IMR-90 (cell line): ENCODE measurements around the gene STX1B. TPM values are rescaled to one million over a fixed set of nuclear protein-coding genes. Genes with fewer than 3 reads are reported as not detected.

Experiments used
- ATAC-seq: fragments of 200-7000 bp; cut with Tn5 transposase; 2 replicates; pipeline ENCODE4 v1.9.1; 2020; ENCODE audit warnings: low read depth, mild to moderate bottlenecking, moderate library complexity
- BruUV-seq: library from RNA; stranded (reverse); fragments of 400-500 nt; replicated peaks from 2 replicates; lab custom pipeline; 2021; lab: Mats Ljungman, UMichigan
- CTCF ChIA-PET: fragments of 300-600 bp; formaldehyde crosslinking; extraction: SDS; loops from one replicate; lab custom pipeline; 2021; ENCODE audit warnings: antibody characterized with exemption; lab: Yijun Ruan, JAX
- POLR2A ChIA-PET: fragments of 300-600 bp; sonication (Branson Sonifier 250); formaldehyde crosslinking; loops from one replicate; lab custom pipeline; 2022; ENCODE audit warnings: antibody characterized with exemption; ENCODE audit not compliant: unreplicated experiment; lab: Charles Lee
- DNase-seq: peaks from one replicate; pipeline ENCODE4 v3.0.0; 2013
- H2AFZ ChIP-seq: replicated peaks from 2 replicates; pipeline ENCODE3; 2013; ENCODE audit warnings: low read length, mild to moderate bottlenecking; ENCODE audit not compliant: poor library complexity
- H2AK5ac ChIP-seq: 2 replicates; pipeline ENCODE4 v1.6.1; 2013; ENCODE audit warnings: low read depth, low read length, inconsistent platforms
- H2AK9ac ChIP-seq: replicated peaks from 2 replicates; pipeline ENCODE3; 2013; ENCODE audit warnings: mild to moderate bottlenecking, low read depth, low read length, moderate library complexity; ENCODE audit not compliant: poor library complexity
- H2BK120ac ChIP-seq: 2 replicates; pipeline ENCODE4 v1.6.1; 2013; ENCODE audit warnings: low read depth, low read length, inconsistent platforms
- H2BK15ac ChIP-seq: 3 replicates; pipeline ENCODE4 v1.6.1; 2013; ENCODE audit warnings: low read depth, low read length, inconsistent platforms
- H2BK20ac ChIP-seq: 2 replicates; pipeline ENCODE4 v1.6.1; 2013; ENCODE audit warnings: low read depth, mild to moderate bottlenecking, inconsistent platforms, low read length, moderate library complexity
- H2BK5ac ChIP-seq: 2 replicates; pipeline ENCODE4 v1.6.1; 2013; ENCODE audit warnings: mild to moderate bottlenecking, low read depth, low read length, inconsistent platforms; ENCODE audit not compliant: poor library complexity, severe bottlenecking
- H3K14ac ChIP-seq: replicated peaks from 2 replicates; pipeline ENCODE4 v1.6.1; 2013; ENCODE audit warnings: low read depth, low read length, inconsistent platforms
- H3K18ac ChIP-seq: 2 replicates; pipeline ENCODE4 v1.6.1; 2013; ENCODE audit warnings: low read depth, low read length, control low read depth
- H3K23ac ChIP-seq: 2 replicates; pipeline ENCODE4 v1.6.1; 2013; ENCODE audit warnings: low read depth, low read length, inconsistent platforms
- H3K27ac ChIP-seq: 2 replicates; pipeline ENCODE4 v1.5.1; 2013; ENCODE audit warnings: mild to moderate bottlenecking, control low read depth, low read length; ENCODE audit not compliant: insufficient read depth
- H3K27me3 ChIP-seq: 2 replicates; pipeline ENCODE4 v1.6.1; 2013; ENCODE audit warnings: low read length; ENCODE audit not compliant: control insufficient read depth, insufficient read depth
- H3K36me3 ChIP-seq: 2 replicates; pipeline ENCODE4 v1.6.1; 2013; ENCODE audit warnings: low read length, mixed read lengths; ENCODE audit not compliant: control insufficient read depth, insufficient read depth
- H3K4ac ChIP-seq: 2 replicates; pipeline ENCODE4 v1.6.1; 2013; ENCODE audit warnings: low read depth, low read length, inconsistent platforms
- H3K4me1 ChIP-seq: 2 replicates; pipeline ENCODE4 v1.6.1; 2013; ENCODE audit warnings: low read length, mixed read lengths; ENCODE audit not compliant: control insufficient read depth, insufficient read depth
- H3K4me2 ChIP-seq: 2 replicates; pipeline ENCODE4 v1.6.1; 2013; ENCODE audit warnings: low read depth, mild to moderate bottlenecking, control low read depth, low read length, moderate library complexity
- H3K4me3 ChIP-seq: 2 replicates; pipeline ENCODE4 v1.5.1; 2013; ENCODE audit warnings: low read depth, mild to moderate bottlenecking, control low read depth, low read length, moderate library complexity; ENCODE audit not compliant: insufficient read depth
- H3K56ac ChIP-seq: 2 replicates; pipeline ENCODE4 v1.6.1; 2013; ENCODE audit warnings: low read length, inconsistent platforms; ENCODE audit not compliant: insufficient read depth; ENCODE audit errors: extremely low read depth
- H3K79me1 ChIP-seq, 2 experiments: 2 replicates each; pipeline ENCODE4 v1.6.1; 2013; ENCODE audit warnings: low read length in 2 of 2, inconsistent platforms in 1 of 2, low read depth in 1 of 2
- H3K9ac ChIP-seq: 2 replicates; pipeline ENCODE4 v1.6.1; 2013; ENCODE audit warnings: low read depth, low read length, control low read depth
- H3K9me1 ChIP-seq: 2 replicates; pipeline ENCODE4 v1.6.1; 2013; ENCODE audit warnings: low read length, inconsistent platforms; ENCODE audit not compliant: insufficient read depth
- H3K9me3 ChIP-seq: 2 replicates; pipeline ENCODE4 v1.6.1; 2013; ENCODE audit warnings: low read length; ENCODE audit not compliant: control insufficient read depth, insufficient read depth
- H4K20me1 ChIP-seq: 2 replicates; pipeline ENCODE4 v1.6.1; 2013; ENCODE audit warnings: low read length, inconsistent platforms; ENCODE audit not compliant: insufficient read depth
- H4K5ac ChIP-seq: 2 replicates; pipeline ENCODE4 v1.6.1; 2013; ENCODE audit warnings: mild to moderate bottlenecking, low read depth, low read length, control low read depth
- H4K8ac ChIP-seq, 2 experiments: 2 replicates each; pipeline ENCODE4 v1.6.1; 2013; ENCODE audit warnings: low read depth in 2 of 2, low read length in 2 of 2, control low read depth in 1 of 2, inconsistent platforms in 1 of 2
- H4K91ac ChIP-seq: 2 replicates; pipeline ENCODE4 v1.6.1; 2013; ENCODE audit warnings: low read depth, low read length, inconsistent platforms; ENCODE audit not compliant: insufficient read depth
- BHLHE40 ChIP-seq: fragments of 150-350 bp; IDR thresholded peaks from 2 replicates; pipeline ENCODE4 v1.6.1; 2016; ENCODE audit warnings: mild to moderate bottlenecking, low read depth, low read length
- CHD1 ChIP-seq: IDR thresholded peaks from 2 replicates; pipeline ENCODE4 v1.6.1; 2012; ENCODE audit warnings: low read depth, low read length, improper control_type of control experiment
- FOS ChIP-seq: fragments of 150-350 bp; IDR thresholded peaks from 2 replicates; pipeline ENCODE4 v1.6.1; 2016; ENCODE audit warnings: low read depth, low read length
- MAFK ChIP-seq: IDR thresholded peaks from 2 replicates; pipeline ENCODE4 v1.6.1; 2012; ENCODE audit warnings: low read depth, low read length, improper control_type of control experiment
- MAZ ChIP-seq: IDR thresholded peaks from 2 replicates; pipeline ENCODE4 v1.6.1; 2012; ENCODE audit warnings: low read depth, mild to moderate bottlenecking, low read length, improper control_type of control experiment, moderate library complexity, borderline replicate concordance
- MXI1 ChIP-seq: IDR thresholded peaks from 2 replicates; pipeline ENCODE4 v1.6.1; 2012; ENCODE audit warnings: low read depth, mild to moderate bottlenecking, low read length, moderate library complexity, borderline replicate concordance
- NFE2L2 ChIP-seq: fragments of 150-350 bp; IDR thresholded peaks from 2 replicates; pipeline ENCODE4 v1.6.1; 2016; ENCODE audit warnings: low read depth, mild to moderate bottlenecking, low read length
- POLR2A ChIP-seq: IDR thresholded peaks from 2 replicates; pipeline ENCODE4 v1.6.1; 2012; ENCODE audit warnings: mild to moderate bottlenecking, low read depth, low read length
- RAD21 ChIP-seq: IDR thresholded peaks from 2 replicates; pipeline ENCODE4 v1.6.1; 2012; ENCODE audit warnings: low read length, improper control_type of control experiment
- RFX5 ChIP-seq: IDR thresholded peaks from 2 replicates; pipeline ENCODE4 v1.8.0; 2012; ENCODE audit warnings: low read depth, mild to moderate bottlenecking, low read length, moderate library complexity
- SMC3 ChIP-seq: fragments of 150-350 bp; IDR thresholded peaks from 2 replicates; pipeline ENCODE4 v1.6.1; 2016; ENCODE audit warnings: low read depth, mild to moderate bottlenecking, antibody characterized with exemption, low read length, moderate library complexity
- WGBS, 2 experiments: methylation state at CpG; one replicate each; pipeline versions ENCODE4 v1.1.5 to v1.1.7; 2013; ENCODE audit warnings: missing lambda C conversion rate in 2 of 2; ENCODE audit not compliant: insufficient read length in 1 of 2; ENCODE audit errors: extremely low coverage in 2 of 2; 5-methylcytosine and 5-hydroxymethylcytosine counted together
- dilution Hi-C: fragments of 300-500 bp; cut with HindIII; formaldehyde crosslinking; loops from one replicate; pipeline ENCODE4 v1.14.3; 2018; ENCODE audit warnings: low sequenced_read_pairs; ENCODE audit not compliant: unreplicated experiment
- in situ Hi-C: fragments of 300-500 bp; cut with MboI; formaldehyde crosslinking; loops from 3 replicates; pipeline ENCODE4 v1.14.3; 2019; ENCODE audit warnings: low sequenced_read_pairs, inconsistent platforms, mixed read lengths
- intact Hi-C: fragments of 100-400 bp; cut with micrococcal nuclease; formaldehyde crosslinking; loops from 2 replicates; pipeline ENCODE4 v1.10.0; 2022
- polyA plus RNA-seq, 3 experiments: library from polyadenylated mRNA; depleted of rRNA; stranded (reverse); fragments of >200 nt; gene quantifications; 2 replicates each; pipeline ENCODE4 v1.2.3, GENCODE V29; 2012; ENCODE audit warnings: low replicate concordance in 1 of 3
- total RNA-seq: library from RNA; depleted of rRNA; stranded (reverse); fragments of >200 nt; gene quantifications from 2 replicates; pipeline ENCODE4 v1.2.3, GENCODE V29; 2012
- TF ChIP-seq, protein P1 (sequence below): fragments of 150-350 bp; IDR thresholded peaks from 2 replicates; pipeline ENCODE4 v1.6.1; 2016; ENCODE audit warnings: low read depth, mild to moderate bottlenecking, low read length, moderate library complexity, borderline replicate concordance
- TF ChIP-seq, protein P2 (sequence below): fragments of 150-350 bp; IDR thresholded peaks from 2 replicates; pipeline ENCODE4 v1.6.1; 2017; ENCODE audit warnings: mild to moderate bottlenecking, antibody characterized with exemption, low read length, low read depth
- TF ChIP-seq, protein P3 (sequence below): conservative IDR thresholded peaks from 2 replicates; pipeline ENCODE4 v1.5.1; 2012; ENCODE audit warnings: mild to moderate bottlenecking, low read depth, low read length, improper control_type of control experiment

STX1B gene
- total and polyA plus RNA-seq, 2 of the 4 experiments (the other 2 are of a cell fraction), result 3.9 to 14.9 TPM

DNA sequence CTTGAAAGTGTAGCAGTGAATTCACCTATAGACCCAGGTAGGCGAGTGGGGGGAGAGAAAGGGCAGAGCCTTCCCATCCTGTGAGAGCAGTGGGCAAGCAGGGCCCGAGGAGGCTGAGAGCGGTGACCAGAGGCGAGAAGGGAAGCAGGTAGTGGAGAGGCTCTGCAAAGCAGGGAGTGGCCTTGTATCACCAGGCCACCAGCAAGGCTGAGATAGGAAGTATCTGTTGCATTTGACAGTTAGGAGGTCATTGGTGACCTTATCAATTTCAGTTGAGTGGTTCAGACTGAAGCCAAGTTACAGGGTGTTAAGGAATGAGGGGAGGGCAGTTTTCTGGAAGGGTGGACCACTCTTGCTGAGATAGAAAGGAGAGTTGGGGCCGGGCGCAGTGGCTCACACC lies 36.1 kb downstream of the STX1B start:
- no peaks in the 10 kb centered on the region for H3K27me3 ChIP-seq
- no peak overlapping the region for H3K27ac ChIP-seq
- dilution Hi-C loops, result no loop called here
- H2BK120ac ChIP-seq, result no peak overlapping the region
- ATAC-seq (no peak), DNase-seq (no peak)
- H3K36me3 ChIP-seq, result peaks cover 70% of the 10 kb centered on the region
- POLR2A ChIA-PET, result no interaction called here
- H2AK9ac ChIP-seq, result no peak overlapping the region
- CTCF ChIA-PET, result no interaction called here
- no peak overlapping the region for H3K18ac ChIP-seq
- intact Hi-C loops, result no loop called here
- no peak overlapping the region for H4K91ac ChIP-seq
- H2BK20ac ChIP-seq, result no peak overlapping the region
- H2BK5ac ChIP-seq, result no peak overlapping the region
- H3K4me1 ChIP-seq, result peaks cover 2% of the 10 kb centered on the region; the same call in 1 of the 2 replicates
- H3K9me3 ChIP-seq, result no peaks in the 10 kb centered on the region
- no peak overlapping the region for H2AFZ ChIP-seq
- WGBS, 2 experiments, result 100% methylated on average over 3 of the region's 6 CpGs; no CpG with 5 or more reads in 1 of the 2 experiments
- H4K8ac ChIP-seq, result no peak overlapping the region
- H3K23ac ChIP-seq, result no peak overlapping the region
- no peak overlapping the region for H3K4me3 ChIP-seq
- no peak overlapping the region for H2AK5ac ChIP-seq
- no peak overlapping the region for H3K4me2 ChIP-seq
- H3K79me1 ChIP-seq, result peaks cover 8 to 19% of the 10 kb centered on the region in 2 experiments
- no peaks in the 10 kb centered on the region for H3K9me1 ChIP-seq
- H4K20me1 ChIP-seq, result no peaks in the 10 kb centered on the region; the same call in none of the 2 replicates
- no peak overlapping the region for H3K14ac ChIP-seq
- H3K9ac ChIP-seq, result no peak overlapping the region
- no peak overlapping the region for H3K4ac ChIP-seq
- no TSS peak for BruUV-seq
- no peak overlapping the region for H3K56ac ChIP-seq
- no peak overlapping the region for H2BK15ac ChIP-seq
- in situ Hi-C loops, result no loop called here
- no peak overlapping the region for H4K5ac ChIP-seq
- TF ChIP-seq, protein P1, sequence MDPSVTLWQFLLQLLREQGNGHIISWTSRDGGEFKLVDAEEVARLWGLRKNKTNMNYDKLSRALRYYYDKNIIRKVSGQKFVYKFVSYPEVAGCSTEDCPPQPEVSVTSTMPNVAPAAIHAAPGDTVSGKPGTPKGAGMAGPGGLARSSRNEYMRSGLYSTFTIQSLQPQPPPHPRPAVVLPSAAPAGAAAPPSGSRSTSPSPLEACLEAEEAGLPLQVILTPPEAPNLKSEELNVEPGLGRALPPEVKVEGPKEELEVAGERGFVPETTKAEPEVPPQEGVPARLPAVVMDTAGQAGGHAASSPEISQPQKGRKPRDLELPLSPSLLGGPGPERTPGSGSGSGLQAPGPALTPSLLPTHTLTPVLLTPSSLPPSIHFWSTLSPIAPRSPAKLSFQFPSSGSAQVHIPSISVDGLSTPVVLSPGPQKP, result no peak
- TF ChIP-seq, protein P2, sequence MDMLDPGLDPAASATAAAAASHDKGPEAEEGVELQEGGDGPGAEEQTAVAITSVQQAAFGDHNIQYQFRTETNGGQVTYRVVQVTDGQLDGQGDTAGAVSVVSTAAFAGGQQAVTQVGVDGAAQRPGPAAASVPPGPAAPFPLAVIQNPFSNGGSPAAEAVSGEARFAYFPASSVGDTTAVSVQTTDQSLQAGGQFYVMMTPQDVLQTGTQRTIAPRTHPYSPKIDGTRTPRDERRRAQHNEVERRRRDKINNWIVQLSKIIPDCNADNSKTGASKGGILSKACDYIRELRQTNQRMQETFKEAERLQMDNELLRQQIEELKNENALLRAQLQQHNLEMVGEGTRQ, result no peak
- TF ChIP-seq RFX5 (no peak), FOS (no peak), MAFK (no peak), POLR2A (no peak), BHLHE40 (no peak), CHD1 (no peak), NFE2L2 (no peak), RAD21 (no peak), MAZ (no peak), SMC3 (no peak), MXI1 (no peak)
- TF ChIP-seq, protein P3, sequence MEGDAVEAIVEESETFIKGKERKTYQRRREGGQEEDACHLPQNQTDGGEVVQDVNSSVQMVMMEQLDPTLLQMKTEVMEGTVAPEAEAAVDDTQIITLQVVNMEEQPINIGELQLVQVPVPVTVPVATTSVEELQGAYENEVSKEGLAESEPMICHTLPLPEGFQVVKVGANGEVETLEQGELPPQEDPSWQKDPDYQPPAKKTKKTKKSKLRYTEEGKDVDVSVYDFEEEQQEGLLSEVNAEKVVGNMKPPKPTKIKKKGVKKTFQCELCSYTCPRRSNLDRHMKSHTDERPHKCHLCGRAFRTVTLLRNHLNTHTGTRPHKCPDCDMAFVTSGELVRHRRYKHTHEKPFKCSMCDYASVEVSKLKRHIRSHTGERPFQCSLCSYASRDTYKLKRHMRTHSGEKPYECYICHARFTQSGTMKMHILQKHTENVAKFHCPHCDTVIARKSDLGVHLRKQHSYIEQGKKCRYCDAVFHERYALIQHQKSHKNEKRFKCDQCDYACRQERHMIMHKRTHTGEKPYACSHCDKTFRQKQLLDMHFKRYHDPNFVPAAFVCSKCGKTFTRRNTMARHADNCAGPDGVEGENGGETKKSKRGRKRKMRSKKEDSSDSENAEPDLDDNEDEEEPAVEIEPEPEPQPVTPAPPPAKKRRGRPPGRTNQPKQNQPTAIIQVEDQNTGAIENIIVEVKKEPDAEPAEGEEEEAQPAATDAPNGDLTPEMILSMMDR, result no peak
